ENCODE results near the gene OGDH.

The OGDH gene

DNA sequence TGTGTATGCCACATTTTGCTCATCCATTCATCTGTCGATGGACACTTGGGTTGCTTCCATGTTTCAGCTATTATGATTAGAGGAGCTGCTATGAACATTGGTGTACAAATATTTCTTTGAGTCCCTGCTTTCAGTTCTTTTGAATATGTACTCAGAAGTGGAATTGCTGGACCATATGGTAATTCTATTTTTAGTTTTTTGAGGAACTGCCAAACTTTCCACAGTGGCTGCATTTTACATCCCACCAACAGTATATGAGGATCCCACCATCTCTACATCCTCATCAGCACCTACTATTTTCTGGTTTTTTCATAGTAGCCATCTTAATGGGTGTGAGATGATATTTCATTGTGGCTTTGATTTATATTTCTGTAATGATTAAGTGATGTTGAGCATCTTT, 97.5 kb downstream of the OGDH start:
- no peak overlapping the region for H3K4me3 ChIP-seq (replicated peaks in 1 of 2; ENCODE audit: low read depth in 2 of 2, low read length in 2 of 2)
- DNase-seq (ENCODE audit: low read depth in 2 of 2): no peak
- TF ChIP-seq, protein P1, sequence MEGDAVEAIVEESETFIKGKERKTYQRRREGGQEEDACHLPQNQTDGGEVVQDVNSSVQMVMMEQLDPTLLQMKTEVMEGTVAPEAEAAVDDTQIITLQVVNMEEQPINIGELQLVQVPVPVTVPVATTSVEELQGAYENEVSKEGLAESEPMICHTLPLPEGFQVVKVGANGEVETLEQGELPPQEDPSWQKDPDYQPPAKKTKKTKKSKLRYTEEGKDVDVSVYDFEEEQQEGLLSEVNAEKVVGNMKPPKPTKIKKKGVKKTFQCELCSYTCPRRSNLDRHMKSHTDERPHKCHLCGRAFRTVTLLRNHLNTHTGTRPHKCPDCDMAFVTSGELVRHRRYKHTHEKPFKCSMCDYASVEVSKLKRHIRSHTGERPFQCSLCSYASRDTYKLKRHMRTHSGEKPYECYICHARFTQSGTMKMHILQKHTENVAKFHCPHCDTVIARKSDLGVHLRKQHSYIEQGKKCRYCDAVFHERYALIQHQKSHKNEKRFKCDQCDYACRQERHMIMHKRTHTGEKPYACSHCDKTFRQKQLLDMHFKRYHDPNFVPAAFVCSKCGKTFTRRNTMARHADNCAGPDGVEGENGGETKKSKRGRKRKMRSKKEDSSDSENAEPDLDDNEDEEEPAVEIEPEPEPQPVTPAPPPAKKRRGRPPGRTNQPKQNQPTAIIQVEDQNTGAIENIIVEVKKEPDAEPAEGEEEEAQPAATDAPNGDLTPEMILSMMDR (IDR thresholded peaks at IDR 0.05; ENCODE audit: low read depth, low read length): no peak

DNA sequence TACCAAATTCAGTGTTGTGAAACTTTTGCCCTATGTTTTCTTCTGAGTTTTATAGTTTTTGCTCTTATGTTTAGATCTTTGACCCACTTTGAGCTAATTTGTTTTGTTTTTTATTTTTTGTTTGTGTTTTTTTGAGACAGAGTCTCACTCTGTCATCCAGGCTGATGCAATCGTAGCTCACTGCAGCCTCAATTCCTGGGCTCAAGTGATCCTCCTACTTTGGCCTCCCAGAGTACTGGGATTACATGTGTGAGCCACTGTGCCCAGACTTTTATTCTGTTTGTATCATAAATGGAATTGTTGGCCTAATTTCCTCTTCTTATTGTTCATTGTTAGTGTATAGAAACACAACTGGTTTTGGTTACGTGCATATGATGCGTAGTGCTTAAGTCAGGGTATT, 99.0 kb downstream of the OGDH start:
- TF ChIP-seq, protein P1 (IDR thresholded peaks at IDR 0.05; ENCODE audit: low read depth, low read length): no peak
- no peak for DNase-seq (ENCODE audit: low read depth in 2 of 2)
- H3K4me3 ChIP-seq (replicated peaks in 1 of 2; ENCODE audit: low read depth in 2 of 2, low read length in 2 of 2): no peak overlapping the region

DNA sequence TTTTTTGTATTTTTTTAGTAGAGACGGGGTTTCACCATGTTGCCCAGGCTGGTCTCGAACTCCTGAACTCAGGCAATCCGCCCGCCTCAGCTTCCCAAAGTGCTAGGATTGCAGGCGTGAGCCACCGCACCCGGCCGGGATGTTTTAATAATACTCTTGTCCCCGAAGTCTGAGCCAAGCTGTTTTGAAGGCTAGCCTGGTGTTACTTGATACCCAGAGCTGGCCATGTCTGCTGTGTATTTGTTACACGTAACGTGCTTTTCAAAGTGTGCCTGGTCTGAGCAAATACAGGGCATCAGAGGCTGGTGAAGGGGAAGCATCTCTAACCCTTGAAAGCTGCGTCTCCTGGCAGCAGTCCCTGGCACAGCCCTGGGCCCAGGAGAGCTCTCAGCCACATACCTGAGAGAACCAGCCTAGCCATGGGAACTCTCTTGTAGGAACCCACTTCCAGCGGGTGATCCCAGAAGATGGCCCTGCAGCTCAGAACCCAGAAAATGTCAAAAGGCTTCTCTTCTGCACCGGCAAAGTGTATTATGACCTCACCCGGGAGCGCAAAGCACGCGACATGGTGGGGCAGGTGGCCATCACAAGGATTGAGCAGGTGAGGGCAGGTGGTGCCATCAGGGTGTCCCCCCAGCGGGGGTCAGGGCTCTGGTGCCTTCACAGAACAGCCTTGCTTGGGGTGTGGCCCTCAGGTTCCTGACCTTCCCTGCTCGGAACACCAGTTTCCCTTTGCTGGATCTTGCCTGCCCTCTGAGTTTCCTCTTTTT, 100.5 kb downstream of the OGDH start:
- H3K4me3 ChIP-seq (replicated peaks in 1 of 2; ENCODE audit: low read depth in 2 of 2, low read length in 2 of 2): no peak overlapping the region
- DNase-seq (ENCODE audit: low read depth in 2 of 2): no peak
- TF ChIP-seq, protein P1 (IDR thresholded peaks at IDR 0.05; ENCODE audit: low read depth, low read length): no peak

DNA sequence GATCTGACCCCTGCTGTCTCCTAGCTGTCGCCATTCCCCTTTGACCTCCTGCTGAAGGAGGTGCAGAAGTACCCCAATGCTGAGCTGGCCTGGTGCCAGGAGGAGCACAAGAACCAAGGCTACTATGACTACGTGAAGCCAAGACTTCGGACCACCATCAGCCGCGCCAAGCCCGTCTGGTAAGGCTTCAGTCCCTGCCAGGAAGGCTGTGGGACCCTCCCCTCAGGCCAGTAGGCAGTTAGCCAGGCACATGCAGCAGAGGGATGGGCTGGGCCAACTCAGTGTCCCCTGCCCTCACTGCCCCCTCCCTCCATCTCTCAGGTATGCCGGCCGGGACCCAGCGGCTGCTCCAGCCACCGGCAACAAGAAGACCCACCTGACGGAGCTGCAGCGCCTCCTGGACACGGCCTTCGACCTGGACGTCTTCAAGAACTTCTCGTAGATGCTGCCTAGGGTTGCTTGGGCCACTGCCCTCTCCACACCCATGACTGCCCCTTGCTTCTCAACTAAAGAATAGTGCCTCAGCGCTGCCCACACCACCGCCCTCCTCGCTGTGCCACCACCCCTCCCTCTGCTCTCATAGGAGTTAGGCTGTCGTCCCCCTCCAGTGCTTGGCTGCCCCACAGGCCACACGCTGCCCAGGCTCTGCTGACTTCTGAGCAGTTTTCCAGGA, 101.3 kb downstream of the OGDH start:
- TF ChIP-seq, protein P1 (IDR thresholded peaks at IDR 0.05; ENCODE audit: low read depth, low read length): no peak
- H3K4me3 ChIP-seq (replicated peaks in 1 of 2; ENCODE audit: low read depth in 2 of 2, low read length in 2 of 2): no peak overlapping the region
- DNase-seq (ENCODE audit: low read depth in 2 of 2): no peak

DNA sequence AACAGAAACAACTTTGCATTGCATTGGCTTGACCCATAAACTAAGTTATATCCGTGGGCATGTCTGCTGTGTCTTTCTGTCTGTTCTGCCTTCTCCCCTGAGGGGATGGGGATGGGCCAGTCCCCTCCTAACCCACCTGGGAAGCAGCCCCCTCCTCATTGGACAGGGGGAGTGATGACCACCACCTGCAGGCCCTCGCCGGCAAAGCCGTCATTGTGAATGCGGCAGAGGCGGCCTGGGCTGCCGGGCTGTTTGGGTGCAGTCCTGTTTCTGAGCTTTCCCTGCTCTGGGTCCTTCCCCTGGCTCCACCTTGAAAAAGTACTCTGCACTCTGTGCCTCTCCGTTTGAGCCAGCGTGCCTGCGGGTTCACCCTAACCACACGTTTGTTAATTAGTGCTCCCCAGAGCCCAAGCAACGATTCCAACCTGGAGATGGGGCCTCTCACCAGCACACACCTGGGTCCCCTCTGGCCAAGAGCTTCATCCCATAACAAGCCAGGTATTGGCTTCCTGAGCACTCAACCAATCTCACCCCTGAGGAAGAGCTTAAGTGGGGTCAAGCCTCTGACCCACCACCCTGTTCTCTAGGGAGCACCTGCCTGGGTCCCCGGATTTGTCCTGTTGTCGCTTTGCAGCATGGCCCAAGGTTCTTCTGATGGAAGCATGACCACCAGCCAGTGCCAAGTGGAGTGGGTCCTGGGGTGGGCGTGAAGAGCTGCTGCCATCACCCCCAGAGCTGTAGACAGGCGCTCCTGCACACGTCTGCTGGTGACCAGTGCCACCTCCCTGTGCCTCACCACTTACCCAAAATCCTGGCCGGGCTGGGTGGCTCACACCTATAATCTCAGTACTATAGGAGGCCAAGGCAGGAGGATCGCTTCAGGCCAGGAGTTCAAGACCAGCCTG, 102.8 kb downstream of the OGDH start:
- DNase-seq (ENCODE audit: low read depth in 2 of 2): no peak
- TF ChIP-seq, protein P1 (IDR thresholded peaks at IDR 0.05; ENCODE audit: low read depth, low read length): no peak
- H3K4me3 ChIP-seq (replicated peaks in 1 of 2; ENCODE audit: low read depth in 2 of 2, low read length in 2 of 2): no peak overlapping the region

DNA sequence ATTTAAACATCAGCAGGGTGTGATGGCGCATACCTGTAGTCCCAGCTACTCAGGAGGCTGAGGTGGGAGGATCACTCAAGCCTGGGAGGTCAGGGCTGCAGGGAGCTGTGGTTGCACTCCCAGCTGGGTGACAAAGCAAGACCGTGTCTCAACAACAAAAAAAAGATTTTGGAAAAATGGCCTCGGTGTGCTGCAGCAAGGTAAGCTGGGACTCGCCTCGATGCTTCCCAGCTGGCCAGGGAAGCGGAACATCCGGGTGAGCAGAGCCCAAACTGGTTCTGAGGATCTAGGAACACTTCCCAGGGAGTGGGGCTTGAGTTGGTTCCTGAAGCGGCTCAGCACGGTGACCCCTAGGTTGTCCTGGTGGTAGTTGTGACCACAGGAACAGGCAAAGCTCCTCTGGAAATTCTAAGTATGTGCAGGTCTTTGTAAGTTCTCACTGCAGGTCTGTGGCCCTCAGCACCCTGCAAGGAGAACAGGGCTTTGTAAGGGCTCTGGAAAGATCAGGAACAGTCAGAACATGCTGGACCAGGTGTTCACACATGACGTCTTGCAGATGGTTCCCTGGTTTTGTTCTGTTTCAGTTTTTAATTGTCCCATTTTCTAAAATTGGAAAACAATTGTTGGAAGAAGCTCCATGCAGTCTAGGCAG, 103.6 kb downstream of the OGDH start:
- no peak overlapping the region for H3K4me3 ChIP-seq (replicated peaks in 1 of 2; ENCODE audit: low read depth in 2 of 2, low read length in 2 of 2)
- TF ChIP-seq, protein P1 (IDR thresholded peaks at IDR 0.05; ENCODE audit: low read depth, low read length): no peak

More for the DNA sequence above, 103.6 kb downstream of the OGDH start:
- DNase-seq (ENCODE audit: low read depth in 2 of 2): no peak
